ENCODE measurements around the gene KCNIP4. TPM values are rescaled to one million over a fixed set of nuclear protein-coding genes. Genes with fewer than 3 reads are reported as not detected.

The KCNIP4 gene
- total and polyA plus RNA-seq, 2 experiments from 2014 or later = 0.69 to 1.00 TPM

GRCh38 chr4:21413807-21414370, 534.7 kb downstream of the KCNIP4 start:
- Histone ChIP-seq H3K27ac (peak overlapping the region; percentile 40), H3K4me3 (no peak overlapping the region), H3K27me3 (no peaks in the 10 kb centered on the region), H3K4me2 (peak overlapping the region; percentile 55), H2AFZ (no peak overlapping the region), H3K4me1 (ENCODE audit: insufficient read depth) (no peaks in the 10 kb centered on the region), H3K79me2 (no peaks in the 10 kb centered on the region), H3K9me3 (ENCODE audit: low read depth) (no peaks in the 10 kb centered on the region), H3K9me2 (replicated peaks; ENCODE audit: insufficient read depth) (no peaks in the 10 kb centered on the region), H4K20me1 (ENCODE audit: insufficient read depth, poor library complexity, severe bottlenecking) (no peaks in the 10 kb centered on the region), H3K36me3 (replicated peaks; ENCODE audit: insufficient read depth, low read depth) (no peaks in the 10 kb centered on the region)
- 53% methylated on average over 5 of the region's 5 CpGs for WGBS (ENCODE audit: low lambda C conversion rate, missing lambda C conversion rate)
- no peak for DNase-seq (ENCODE audit: low spot score)
- TF ChIP-seq EZH2phosphoT487 (IDR thresholded peaks at IDR 0.05; ENCODE audit: low read depth, severe bottlenecking, unreplicated experiment) (no peak), CTCF (IDR thresholded peaks at IDR 0.05; ENCODE audit: poor library complexity) (no peak), EZH2 (IDR thresholded peaks at IDR 0.05; ENCODE audit: borderline replicate concordance) (no peak)

GRCh38 chr4:21411086-21411485, 537.5 kb downstream of the KCNIP4 start:
- WGBS (ENCODE audit: low lambda C conversion rate, missing lambda C conversion rate) = 71% methylated on average over 1 of the region's 1 CpG
- no peaks in the 10 kb centered on the region for H3K27me3 ChIP-seq
- no peak overlapping the region for H3K4me2 ChIP-seq
- no peak overlapping the region for H3K4me3 ChIP-seq
- TF ChIP-seq EZH2 (IDR thresholded peaks at IDR 0.05; ENCODE audit: borderline replicate concordance) (no peak), CTCF (IDR thresholded peaks at IDR 0.05; ENCODE audit: poor library complexity) (no peak), EZH2phosphoT487 (IDR thresholded peaks at IDR 0.05; ENCODE audit: low read depth, severe bottlenecking, unreplicated experiment) (no peak)
- no peaks in the 10 kb centered on the region for H3K79me2 ChIP-seq
- no peaks in the 10 kb centered on the region for H4K20me1 ChIP-seq (ENCODE audit: insufficient read depth, poor library complexity, severe bottlenecking)
- no peaks in the 10 kb centered on the region for H3K36me3 ChIP-seq (replicated peaks; ENCODE audit: insufficient read depth, low read depth)
- no peaks in the 10 kb centered on the region for H3K9me2 ChIP-seq (replicated peaks; ENCODE audit: insufficient read depth)
- no peaks in the 10 kb centered on the region for H3K9me3 ChIP-seq (ENCODE audit: low read depth)
- no peak for DNase-seq (ENCODE audit: low spot score)
- H3K4me1 ChIP-seq (ENCODE audit: insufficient read depth) = no peaks in the 10 kb centered on the region
- H2AFZ ChIP-seq = no peak overlapping the region
- H3K27ac ChIP-seq = no peak overlapping the region

- Histone ChIP-seq H3K4me2 (no peak overlapping the region), H4K20me1 (ENCODE audit: insufficient read depth, poor library complexity, severe bottlenecking) (no peaks in the 10 kb centered on the region), H3K36me3 (replicated peaks; ENCODE audit: insufficient read depth, low read depth) (no peaks in the 10 kb centered on the region), H3K4me1 (ENCODE audit: insufficient read depth) (no peaks in the 10 kb centered on the region), H3K27me3 (no peaks in the 10 kb centered on the region), H3K4me3 (no peak overlapping the region), H3K27ac (no peak overlapping the region), H3K9me3 (ENCODE audit: low read depth) (no peaks in the 10 kb centered on the region), H2AFZ (no peak overlapping the region), H3K79me2 (no peaks in the 10 kb centered on the region), H3K9me2 (replicated peaks; ENCODE audit: insufficient read depth) (no peaks in the 10 kb centered on the region)
- 85% methylated on average over 4 of the region's 4 CpGs for WGBS (ENCODE audit: low lambda C conversion rate, missing lambda C conversion rate)
- no peak for DNase-seq (ENCODE audit: low spot score)
- TF ChIP-seq EZH2 (IDR thresholded peaks at IDR 0.05; ENCODE audit: borderline replicate concordance) (no peak), EZH2phosphoT487 (IDR thresholded peaks at IDR 0.05; ENCODE audit: low read depth, severe bottlenecking, unreplicated experiment) (no peak), CTCF (IDR thresholded peaks at IDR 0.05; ENCODE audit: poor library complexity) (no peak)
Observed at GRCh38 chr4:21410372-21410771, 538.2 kb downstream of the KCNIP4 start.

Measured in hepatocyte (in vitro differentiated cells).